Ishikawa (cell line): ENCODE results near the gene CRELD1.
A peak's percentile ranks its signal among the peaks of the same experiment; 100 is the strongest.

Source experiments
- CEBPB ChIP-seq: IDR thresholded peaks from 2 replicates; pipeline ENCODE4 v1.6.1; 2012
- CREB1 ChIP-seq: IDR thresholded peaks from 2 replicates; pipeline ENCODE4 v1.6.1; 2012; ENCODE audit warnings: low read depth
- EGR1 ChIP-seq: IDR thresholded peaks from 2 replicates; pipeline ENCODE4 v1.6.1; 2012
- EP300 ChIP-seq: IDR thresholded peaks from 2 replicates; pipeline ENCODE4 v1.6.1; 2012; ENCODE audit warnings: borderline replicate concordance
- FOXM1 ChIP-seq: IDR thresholded peaks from 2 replicates; pipeline ENCODE4 v1.6.1; 2012; ENCODE audit warnings: low read depth, borderline replicate concordance
- NFIC ChIP-seq: IDR thresholded peaks from 2 replicates; pipeline ENCODE4 v1.6.1; 2012
- RAD21 ChIP-seq: IDR thresholded peaks from 2 replicates; pipeline ENCODE4 v1.6.1; 2012; ENCODE audit warnings: low read depth
- TAF1 ChIP-seq: IDR thresholded peaks from 2 replicates; pipeline ENCODE4 v1.6.1; 2012; ENCODE audit warnings: low read depth, mild to moderate bottlenecking
- TCF12 ChIP-seq: IDR thresholded peaks from 2 replicates; pipeline ENCODE4 v1.6.1; 2012; ENCODE audit warnings: low read depth
- TEAD4 ChIP-seq: IDR thresholded peaks from 2 replicates; pipeline ENCODE4 v1.6.1; 2012
- YY1 ChIP-seq: IDR thresholded peaks from 2 replicates; pipeline ENCODE4 v1.6.1; 2012; ENCODE audit warnings: low read depth
- ZBTB7A ChIP-seq: IDR thresholded peaks from 2 replicates; pipeline ENCODE4 v1.6.1; 2012; ENCODE audit warnings: low read depth
- TF ChIP-seq, protein P1 (sequence below): IDR thresholded peaks from 2 replicates; pipeline ENCODE4 v1.6.1; 2012
- TF ChIP-seq, protein P2 (sequence below): IDR thresholded peaks from 2 replicates; pipeline ENCODE4 v1.6.1; 2012; ENCODE audit warnings: low read depth, mild to moderate bottlenecking
- TF ChIP-seq, protein P3 (sequence below): IDR thresholded peaks from 2 replicates; pipeline ENCODE4 v1.6.1; 2012

CRELD1 gene

DNA sequence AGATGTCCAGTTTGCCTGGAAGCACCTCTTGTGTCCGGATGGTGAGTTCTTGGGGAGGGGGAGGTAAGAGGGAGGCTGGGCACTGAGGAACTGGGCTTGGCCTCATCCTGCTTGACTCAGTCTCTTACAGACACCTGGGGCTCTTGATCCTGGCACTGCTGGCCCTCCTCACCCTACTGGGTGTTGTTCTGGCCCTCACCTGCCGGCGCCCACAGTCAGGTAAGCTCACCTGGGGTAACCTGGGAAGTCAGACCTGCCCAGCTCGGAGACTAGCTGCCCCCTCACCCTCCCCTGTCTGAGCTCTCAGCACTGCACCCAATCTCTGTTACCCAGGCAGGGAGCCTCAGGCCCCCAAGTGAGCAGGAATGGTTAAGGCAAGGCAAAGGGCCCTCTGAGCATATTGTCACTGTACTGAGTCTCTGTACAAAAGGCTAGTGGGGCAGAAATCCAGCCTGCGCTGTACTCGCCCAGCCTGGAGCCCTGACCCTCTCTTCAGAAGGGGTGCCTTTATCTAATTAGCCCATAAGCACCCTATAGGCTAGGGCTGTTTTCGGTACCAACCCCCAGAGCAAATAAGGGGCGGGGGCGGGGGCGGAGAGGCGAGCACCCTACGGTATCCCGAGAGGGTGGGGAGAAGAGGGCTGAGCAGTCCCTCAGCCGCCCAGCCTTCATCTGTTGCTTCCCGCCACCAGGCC lies 18.9 kb upstream of the CRELD1 start:
- TF ChIP-seq CREB1, result no peak
- no peak for TF ChIP-seq TCF12
- TF ChIP-seq, protein P1, sequence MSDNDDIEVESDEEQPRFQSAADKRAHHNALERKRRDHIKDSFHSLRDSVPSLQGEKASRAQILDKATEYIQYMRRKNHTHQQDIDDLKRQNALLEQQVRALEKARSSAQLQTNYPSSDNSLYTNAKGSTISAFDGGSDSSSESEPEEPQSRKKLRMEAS, result no peak
- TF ChIP-seq NFIC, result no peak
- no peak for TF ChIP-seq TAF1
- TF ChIP-seq FOXM1, result no peak
- no peak for TF ChIP-seq ZBTB7A
- TF ChIP-seq EGR1, result no peak
- TF ChIP-seq, protein P2, sequence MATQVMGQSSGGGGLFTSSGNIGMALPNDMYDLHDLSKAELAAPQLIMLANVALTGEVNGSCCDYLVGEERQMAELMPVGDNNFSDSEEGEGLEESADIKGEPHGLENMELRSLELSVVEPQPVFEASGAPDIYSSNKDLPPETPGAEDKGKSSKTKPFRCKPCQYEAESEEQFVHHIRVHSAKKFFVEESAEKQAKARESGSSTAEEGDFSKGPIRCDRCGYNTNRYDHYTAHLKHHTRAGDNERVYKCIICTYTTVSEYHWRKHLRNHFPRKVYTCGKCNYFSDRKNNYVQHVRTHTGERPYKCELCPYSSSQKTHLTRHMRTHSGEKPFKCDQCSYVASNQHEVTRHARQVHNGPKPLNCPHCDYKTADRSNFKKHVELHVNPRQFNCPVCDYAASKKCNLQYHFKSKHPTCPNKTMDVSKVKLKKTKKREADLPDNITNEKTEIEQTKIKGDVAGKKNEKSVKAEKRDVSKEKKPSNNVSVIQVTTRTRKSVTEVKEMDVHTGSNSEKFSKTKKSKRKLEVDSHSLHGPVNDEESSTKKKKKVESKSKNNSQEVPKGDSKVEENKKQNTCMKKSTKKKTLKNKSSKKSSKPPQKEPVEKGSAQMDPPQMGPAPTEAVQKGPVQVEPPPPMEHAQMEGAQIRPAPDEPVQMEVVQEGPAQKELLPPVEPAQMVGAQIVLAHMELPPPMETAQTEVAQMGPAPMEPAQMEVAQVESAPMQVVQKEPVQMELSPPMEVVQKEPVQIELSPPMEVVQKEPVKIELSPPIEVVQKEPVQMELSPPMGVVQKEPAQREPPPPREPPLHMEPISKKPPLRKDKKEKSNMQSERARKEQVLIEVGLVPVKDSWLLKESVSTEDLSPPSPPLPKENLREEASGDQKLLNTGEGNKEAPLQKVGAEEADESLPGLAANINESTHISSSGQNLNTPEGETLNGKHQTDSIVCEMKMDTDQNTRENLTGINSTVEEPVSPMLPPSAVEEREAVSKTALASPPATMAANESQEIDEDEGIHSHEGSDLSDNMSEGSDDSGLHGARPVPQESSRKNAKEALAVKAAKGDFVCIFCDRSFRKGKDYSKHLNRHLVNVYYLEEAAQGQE, result no peak
- TF ChIP-seq, protein P3, sequence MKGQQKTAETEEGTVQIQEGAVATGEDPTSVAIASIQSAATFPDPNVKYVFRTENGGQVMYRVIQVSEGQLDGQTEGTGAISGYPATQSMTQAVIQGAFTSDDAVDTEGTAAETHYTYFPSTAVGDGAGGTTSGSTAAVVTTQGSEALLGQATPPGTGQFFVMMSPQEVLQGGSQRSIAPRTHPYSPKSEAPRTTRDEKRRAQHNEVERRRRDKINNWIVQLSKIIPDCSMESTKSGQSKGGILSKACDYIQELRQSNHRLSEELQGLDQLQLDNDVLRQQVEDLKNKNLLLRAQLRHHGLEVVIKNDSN, result no peak
- TF ChIP-seq CEBPB, result no peak
- TF ChIP-seq YY1, result no peak
- TF ChIP-seq RAD21, result no peak
- TF ChIP-seq EP300, result no peak
- no peak for TF ChIP-seq TEAD4

DNA sequence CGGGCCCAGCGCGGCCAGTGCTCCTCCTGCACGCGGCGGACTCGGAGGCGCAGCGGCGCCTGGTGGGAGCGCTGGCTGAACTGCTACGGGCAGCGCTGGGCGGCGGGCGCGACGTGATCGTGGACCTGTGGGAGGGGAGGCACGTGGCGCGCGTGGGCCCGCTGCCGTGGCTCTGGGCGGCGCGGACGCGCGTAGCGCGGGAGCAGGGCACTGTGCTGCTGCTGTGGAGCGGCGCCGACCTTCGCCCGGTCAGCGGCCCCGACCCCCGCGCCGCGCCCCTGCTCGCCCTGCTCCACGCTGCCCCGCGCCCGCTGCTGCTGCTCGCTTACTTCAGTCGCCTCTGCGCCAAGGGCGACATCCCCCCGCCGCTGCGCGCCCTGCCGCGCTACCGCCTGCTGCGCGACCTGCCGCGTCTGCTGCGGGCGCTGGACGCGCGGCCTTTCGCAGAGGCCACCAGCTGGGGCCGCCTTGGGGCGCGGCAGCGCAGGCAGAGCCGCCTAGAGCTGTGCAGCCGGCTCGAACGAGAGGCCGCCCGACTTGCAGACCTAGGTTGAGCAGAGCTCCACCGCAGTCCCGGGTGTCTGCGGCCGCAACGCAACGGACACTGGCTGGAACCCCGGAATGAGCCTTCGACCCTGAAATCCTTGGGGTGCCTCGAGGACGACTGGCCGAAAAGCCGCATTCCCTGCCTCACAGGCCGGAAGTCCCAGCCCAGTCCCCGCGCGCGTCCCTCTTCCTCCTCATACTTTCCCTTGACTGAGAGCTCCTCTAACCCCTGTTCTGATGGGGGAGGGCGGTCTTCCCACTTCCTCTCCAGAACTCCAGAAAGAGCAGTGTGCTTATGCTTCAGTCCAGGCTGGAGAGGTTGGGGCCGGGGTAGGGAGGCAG lies 18.1 kb upstream of the CRELD1 start:
- TF ChIP-seq TAF1, result no peak
- no peak for TF ChIP-seq TCF12
- no peak for TF ChIP-seq YY1
- TF ChIP-seq, protein P1, result peak; percentile 76
- no peak for TF ChIP-seq CREB1
- no peak for TF ChIP-seq NFIC
- no peak for TF ChIP-seq RAD21

DNA sequence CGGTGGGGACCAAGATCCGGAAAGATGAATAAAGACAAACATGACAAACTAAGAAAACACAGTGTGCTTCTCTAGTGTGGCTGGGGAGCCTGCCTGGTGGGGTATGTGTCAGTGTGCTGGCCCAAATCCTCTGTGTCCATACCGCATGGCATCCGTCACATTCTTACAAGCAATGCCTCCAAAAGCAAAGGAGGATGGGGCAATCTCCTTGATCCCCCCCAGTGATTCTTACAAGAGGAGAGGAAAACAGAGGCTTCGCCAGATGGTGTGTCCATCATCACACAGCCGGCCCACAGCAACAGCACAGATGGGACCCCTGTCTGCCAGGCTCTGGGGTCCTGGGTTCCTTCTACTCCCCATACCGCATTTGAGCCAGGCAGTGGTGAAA lies 17.3 kb upstream of the CRELD1 start:
- TF ChIP-seq, protein P2, result no peak
- TF ChIP-seq TAF1, result no peak
- no peak for TF ChIP-seq NFIC
- TF ChIP-seq EGR1, result no peak
- TF ChIP-seq RAD21, result no peak
- no peak for TF ChIP-seq FOXM1
- TF ChIP-seq TCF12, result no peak
- TF ChIP-seq YY1, result no peak
- no peak for TF ChIP-seq ZBTB7A
- TF ChIP-seq, protein P1, result no peak

DNA sequence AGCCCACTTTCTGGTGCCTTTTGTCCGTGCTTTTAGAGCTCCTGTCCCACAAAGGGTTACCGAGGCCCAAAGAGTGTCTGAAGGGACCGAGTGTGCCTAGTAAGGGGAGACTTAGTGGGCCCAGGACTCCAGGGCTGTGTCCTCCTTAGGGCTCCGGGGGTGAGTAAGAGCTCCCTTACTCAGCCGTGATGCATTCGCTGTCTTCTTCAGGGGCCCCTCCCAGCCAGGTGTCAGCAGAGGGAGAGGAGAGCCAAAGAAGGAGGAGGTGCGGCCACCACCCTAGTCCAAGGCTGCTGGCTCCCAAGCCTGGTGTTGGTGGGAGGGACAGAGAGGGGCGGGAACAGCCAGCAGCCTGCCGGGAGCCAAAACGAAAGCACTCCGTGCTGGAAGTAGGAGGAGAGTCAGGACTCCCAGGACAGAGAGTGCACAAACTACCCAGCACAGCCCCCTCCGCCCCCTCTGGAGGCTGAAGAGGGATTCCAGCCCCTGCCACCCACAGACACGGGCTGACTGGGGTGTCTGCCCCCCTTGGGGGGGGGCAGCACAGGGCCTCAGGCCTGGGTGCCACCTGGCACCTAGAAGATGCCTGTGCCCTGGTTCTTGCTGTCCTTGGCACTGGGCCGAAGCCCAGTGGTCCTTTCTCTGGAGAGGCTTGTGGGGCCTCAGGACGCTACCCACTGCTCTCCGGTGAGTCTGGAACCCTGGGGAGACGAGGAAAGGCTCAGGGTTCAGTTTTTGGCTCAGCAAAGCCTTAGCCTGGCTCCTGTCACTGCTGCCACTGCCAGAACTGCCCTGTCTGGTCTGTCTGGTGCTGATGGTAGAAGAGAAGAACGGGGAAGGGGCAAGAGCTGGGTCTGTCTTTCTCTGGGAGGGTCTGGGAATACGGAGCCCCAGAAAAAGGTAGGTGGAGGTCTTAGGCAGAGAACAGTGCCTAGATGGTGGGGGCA lies 16.6 kb upstream of the CRELD1 start, which contains the start of gene IL17RC:
Gene IL17RC (plus strand): TSS at position 365 of the 947 bp plus-strand sequence. CDS start 218 bp downstream, at position 583.
- no peak for TF ChIP-seq NFIC
- TF ChIP-seq, protein P1, result peak; percentile 30; the same call in 1 of the 2 replicates
- peak; percentile 4; the same call in 1 of the 2 replicates for TF ChIP-seq TAF1

DNA sequence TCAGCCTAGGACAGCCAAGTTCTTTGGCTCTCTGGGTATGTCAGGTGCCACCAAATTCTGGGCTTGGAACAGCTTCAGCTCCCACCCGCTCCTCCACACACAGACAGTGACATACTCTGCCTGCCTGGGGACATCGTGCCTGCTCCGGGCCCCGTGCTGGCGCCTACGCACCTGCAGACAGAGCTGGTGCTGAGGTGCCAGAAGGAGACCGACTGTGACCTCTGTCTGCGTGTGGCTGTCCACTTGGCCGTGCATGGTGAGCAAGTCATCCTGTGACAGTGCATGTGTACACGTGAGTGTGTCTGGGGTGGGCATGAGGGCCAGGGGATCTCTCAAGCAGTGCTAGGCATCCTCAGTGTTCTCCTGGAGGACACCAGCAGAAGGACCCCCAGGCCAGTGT lies 15.8 kb upstream of the CRELD1 start:
- TF ChIP-seq, protein P1, result no peak
